H1 (cell line): Measurements from ENCODE around the gene CHMP4B. TPM values are rescaled to one million over a fixed set of nuclear protein-coding genes. Genes with fewer than 3 reads are reported as not detected.

Experiments used
- CTCF ChIA-PET: fragments of 300-600 bp; sonication (Branson Sonifier 250); formaldehyde crosslinking; loops from one replicate; lab custom pipeline; 2021; ENCODE audit not compliant: partially characterized antibody; lab: Charles Lee
- POLR2A ChIA-PET: fragments of 300-600 bp; sonication (Branson Sonifier 250); formaldehyde crosslinking; loops from one replicate; lab custom pipeline; 2021; ENCODE audit warnings: inconsistent platforms; ENCODE audit not compliant: partially characterized antibody; lab: Charles Lee
- DNase-seq, 2 experiments: peaks; one replicate each; pipeline versions ENCODE4 v3.0.0 to v3.0.0-alpha.2; 2010 to 2022; ENCODE audit warnings: low spot score in 2 of 2, low read depth in 1 of 2, mixed read lengths in 1 of 2
- FAIRE-seq: peaks from 2 replicates; lab custom pipeline; 2011; peaks lifted over from hg19 to GRCh38; lab: Jason Lieb, UNC
- H2AFZ ChIP-seq: 2 replicates; pipeline ENCODE4 v1.8.1; 2012; ENCODE audit warnings: low read length, inconsistent platforms
- H2AK5ac ChIP-seq: 2 replicates; pipeline ENCODE4 v1.6.1; 2013; ENCODE audit warnings: low read depth, low read length
- H2BK120ac ChIP-seq: replicated peaks from 2 replicates; pipeline ENCODE3; 2013; ENCODE audit warnings: low read depth, low read length, inconsistent platforms
- H2BK12ac ChIP-seq: 2 replicates; pipeline ENCODE4 v1.6.1; 2013; ENCODE audit warnings: low read depth, low read length
- H2BK15ac ChIP-seq: 2 replicates; pipeline ENCODE4 v1.6.1; 2013; ENCODE audit warnings: low read length
- H2BK20ac ChIP-seq: 2 replicates; pipeline ENCODE4 v1.6.1; 2013; ENCODE audit warnings: low read length
- H2BK5ac ChIP-seq: 2 replicates; pipeline ENCODE4 v1.6.1; 2013; ENCODE audit warnings: low read depth, low read length
- H3K14ac ChIP-seq: 2 replicates; pipeline ENCODE4 v1.6.1; 2013; ENCODE audit warnings: inconsistent platforms; ENCODE audit not compliant: insufficient read length
- H3K18ac ChIP-seq: 2 replicates; pipeline ENCODE4 v1.6.1; 2013; ENCODE audit warnings: low read length; ENCODE audit errors: extremely low read depth
- H3K23ac ChIP-seq: 2 replicates; pipeline ENCODE4 v1.6.1; 2013; ENCODE audit warnings: inconsistent platforms; ENCODE audit not compliant: insufficient read length
- H3K23me2 ChIP-seq: 2 replicates; pipeline ENCODE4 v1.6.1; 2013; ENCODE audit warnings: low read depth, low read length
- H3K27ac ChIP-seq: 2 replicates; pipeline ENCODE4 v1.6.1; 2011; ENCODE audit warnings: low read depth, low read length, inconsistent platforms
- H3K27me3 ChIP-seq, 4 experiments: replicated peaks in 1 of 4; 1 replicate in 1 of 4; 2 replicates in 3 of 4; pipeline versions ENCODE4 v1.6.1 to v1.8.1; 2011 to 2013; ENCODE audit warnings: low read length in 3 of 4, mild to moderate bottlenecking in 3 of 4, inconsistent platforms in 2 of 4, mixed read lengths in 2 of 4, moderate library complexity in 1 of 4; ENCODE audit not compliant: control insufficient read depth in 3 of 4, insufficient read depth in 3 of 4; ENCODE audit errors: extremely low read depth in 1 of 4
- H3K36me3 ChIP-seq, 4 experiments: 2 replicates each; pipeline versions ENCODE4 v1.6.1 to v1.8.1; 2011 to 2013; ENCODE audit warnings: mild to moderate bottlenecking in 4 of 4, low read length in 3 of 4, moderate library complexity in 2 of 4, control low read depth in 1 of 4, inconsistent platforms in 1 of 4; ENCODE audit not compliant: insufficient read depth in 4 of 4, control insufficient read depth in 2 of 4
- H3K4ac ChIP-seq: replicated peaks from 2 replicates; pipeline ENCODE3; 2013; ENCODE audit warnings: low read length, low read depth, mixed read lengths, inconsistent platforms; ENCODE audit not compliant: insufficient read length
- H3K4me1 ChIP-seq, 4 experiments: replicated peaks in 1 of 4; 1 replicate in 1 of 4; 2 replicates in 3 of 4; pipeline versions ENCODE4 v1.6.1 to v1.8.1; 2011 to 2013; ENCODE audit warnings: low read length in 3 of 4, inconsistent platforms in 2 of 4, mixed read lengths in 1 of 4; ENCODE audit not compliant: insufficient read depth in 4 of 4, control insufficient read depth in 3 of 4
- H3K4me2 ChIP-seq, 2 experiments: 2 replicates each; pipeline versions ENCODE4 v1.6.1 to v1.8.1; 2011 to 2013; ENCODE audit warnings: low read depth in 2 of 2, low read length in 2 of 2, control low read depth in 1 of 2, inconsistent platforms in 1 of 2, mild to moderate bottlenecking in 1 of 2; ENCODE audit not compliant: insufficient read depth in 1 of 2
- H3K4me3 ChIP-seq, 4 experiments: fragments of 200-600, 300-600 bp in 1 of 4; sonication (generic), shearing (Covaris generic), sonication (Bioruptor Twin) in 1 of 4; 2 replicates each; pipeline versions ENCODE4 v1.5.1 to v1.8.1; 2011 to 2016; ENCODE audit warnings: low read length in 4 of 4, low read depth in 3 of 4, control low read depth in 2 of 4, inconsistent platforms in 2 of 4, mild to moderate bottlenecking in 2 of 4, mixed read lengths in 1 of 4, moderate library complexity in 1 of 4; ENCODE audit not compliant: insufficient read depth in 2 of 4; ENCODE audit errors: extremely low read depth in 1 of 4
- H3K56ac ChIP-seq: replicated peaks from 2 replicates; pipeline ENCODE3; 2013; ENCODE audit warnings: low read depth, mild to moderate bottlenecking, mixed read lengths, low read length, inconsistent platforms; ENCODE audit not compliant: insufficient read length
- H3K79me1 ChIP-seq: 2 replicates; pipeline ENCODE4 v1.6.1; 2013; ENCODE audit warnings: low read depth, low read length, control low read depth
- H3K79me2 ChIP-seq, 2 experiments: 2 replicates each; pipeline versions ENCODE4 v1.6.1 to v1.8.1; 2012 to 2013; ENCODE audit warnings: low read length in 2 of 2, mild to moderate bottlenecking in 2 of 2, inconsistent platforms in 1 of 2; ENCODE audit not compliant: insufficient read depth in 2 of 2, control insufficient read depth in 1 of 2
- H3K9ac ChIP-seq, 4 experiments: replicated peaks in 1 of 4; 1 replicate in 1 of 4; 2 replicates in 3 of 4; pipeline versions ENCODE4 v1.6.1 to v1.8.1; 2011 to 2013; ENCODE audit warnings: low read depth in 3 of 4, low read length in 3 of 4, control low read depth in 2 of 4, mild to moderate bottlenecking in 2 of 4, moderate library complexity in 2 of 4, inconsistent platforms in 1 of 4; ENCODE audit errors: extremely low read depth in 1 of 4
- H3K9me3 ChIP-seq, 2 experiments: 2 replicates each; pipeline versions ENCODE4 v1.6.1 to v1.8.1; 2012 to 2013; ENCODE audit warnings: mild to moderate bottlenecking in 2 of 2, moderate library complexity in 2 of 2, control low read depth in 1 of 2, inconsistent platforms in 1 of 2, low read depth in 1 of 2, low read length in 1 of 2, mixed read lengths in 1 of 2; ENCODE audit not compliant: insufficient read depth in 2 of 2
- H4K20me1 ChIP-seq, 2 experiments: replicated peaks in 1 of 2; 2 replicates each; pipeline versions ENCODE3 to v1.8.1; 2011 to 2013; ENCODE audit warnings: inconsistent platforms in 2 of 2, low read length in 2 of 2, mild to moderate bottlenecking in 1 of 2; ENCODE audit not compliant: insufficient read depth in 2 of 2, control insufficient read depth in 1 of 2
- H4K5ac ChIP-seq: 2 replicates; pipeline ENCODE4 v1.6.1; 2013; ENCODE audit warnings: low read length, low read depth, mixed read lengths, inconsistent platforms; ENCODE audit not compliant: insufficient read length
- H4K8ac ChIP-seq: 2 replicates; pipeline ENCODE4 v1.8.0; 2013; ENCODE audit warnings: mild to moderate bottlenecking, moderate library complexity, low read length, inconsistent platforms; ENCODE audit not compliant: insufficient read depth; ENCODE audit errors: extremely low read depth
- H4K91ac ChIP-seq: replicated peaks from 2 replicates; pipeline ENCODE3; 2013; ENCODE audit warnings: low read length, mixed read lengths, inconsistent platforms; ENCODE audit not compliant: insufficient read length
- ATF3 ChIP-seq: IDR thresholded peaks from 2 replicates; pipeline ENCODE4 v1.6.1; 2011; ENCODE audit warnings: low read depth, mild to moderate bottlenecking, low read length; ENCODE audit not compliant: insufficient read depth
- BCL11A ChIP-seq, 2 experiments: IDR thresholded peaks; one replicate each; pipeline ENCODE4 v1.6.1; 2011; ENCODE audit warnings: low read depth in 2 of 2, low read length in 2 of 2, mild to moderate bottlenecking in 2 of 2
- CBX8 ChIP-seq: fragments of 300-800, 300-1000 bp; sonication (generic); IDR thresholded peaks from 2 replicates; pipeline ENCODE4 v1.7.1; 2016; ENCODE audit warnings: low read depth, low read length, borderline replicate concordance
- CTBP2 ChIP-seq: IDR thresholded peaks from 2 replicates; pipeline ENCODE4 v1.7.0; 2011; ENCODE audit warnings: borderline replicate concordance, mild to moderate bottlenecking, moderate library complexity, mixed read lengths, low read length; ENCODE audit not compliant: insufficient read depth, insufficient read length
- HDAC6 ChIP-seq: IDR thresholded peaks from one replicate; pipeline ENCODE4 v1.7.1; 2012; ENCODE audit warnings: low read depth, mild to moderate bottlenecking, inconsistent platforms, low read length, moderate library complexity
- POU5F1 ChIP-seq: IDR thresholded peaks from 2 replicates; pipeline ENCODE4 v1.6.1; 2011; ENCODE audit warnings: low read depth, mild to moderate bottlenecking, low read length, moderate library complexity
- RFX5 ChIP-seq: IDR thresholded peaks from 2 replicates; pipeline ENCODE4 v1.6.1; 2011; ENCODE audit warnings: low read depth, low read length, improper control_type of control experiment, borderline replicate concordance
- RXRA ChIP-seq: IDR thresholded peaks from 2 replicates; pipeline ENCODE4 v1.6.1; 2011; ENCODE audit warnings: low read depth, mild to moderate bottlenecking, low read length, moderate library complexity; ENCODE audit not compliant: insufficient read depth
- SAP30 ChIP-seq: fragments of 300-600 bp; sonication (generic); IDR thresholded peaks from 2 replicates; pipeline ENCODE4 v1.7.1; 2012; ENCODE audit warnings: low read length, moderate library complexity, mild to moderate bottlenecking, inconsistent platforms; ENCODE audit not compliant: insufficient read depth, insufficient replicate concordance
- SIRT6 ChIP-seq: IDR thresholded peaks from one replicate; pipeline ENCODE4 v1.7.1; 2012; ENCODE audit warnings: low read length, inconsistent platforms
- SRF ChIP-seq: IDR thresholded peaks from 2 replicates; pipeline ENCODE4 v1.6.1; 2011; ENCODE audit warnings: mild to moderate bottlenecking, low read depth, low read length, moderate library complexity
- TCF12 ChIP-seq: IDR thresholded peaks from 2 replicates; pipeline ENCODE4 v1.6.1; 2011; ENCODE audit warnings: low read depth, mild to moderate bottlenecking, low read length
- USF2 ChIP-seq: IDR thresholded peaks from 2 replicates; pipeline ENCODE4 v1.6.1; 2011; ENCODE audit warnings: low read length, improper control_type of control experiment
- WGBS, 2 experiments: shearing (Covaris generic) in 1 of 2; methylation state at CpG; one replicate each; pipeline versions ENCODE4 v1.1.6 to v1.1.7; 2013 to 2015; ENCODE audit warnings: low lambda C conversion rate in 2 of 2, mixed read lengths in 2 of 2, inconsistent platforms in 1 of 2, low coverage in 1 of 2, missing lambda C conversion rate in 1 of 2; ENCODE audit not compliant: insufficient replicate concordance in 2 of 2, insufficient coverage in 1 of 2, insufficient read length in 1 of 2; ENCODE audit errors: extremely low coverage in 1 of 2, missing lambda C conversion rate in 1 of 2; 5-methylcytosine and 5-hydroxymethylcytosine counted together
- polyA plus RNA-seq, 7 experiments: library from polyadenylated mRNA; depleted of rRNA in 3 of 7; stranded (reverse) in 5 of 7; unstranded in 2 of 7; fragments of >200 nt in 5 of 7; fragments of 200-250 nt in 2 of 7; gene quantifications; 1 replicate in 5 of 7; 2 replicates in 1 of 7; 4 replicates in 1 of 7; pipeline versions ENCODE4 v1.2.1 to v1.2.3, GENCODE V29; 2011 to 2013; ENCODE audit warnings: missing spikeins in 2 of 7, mixed read lengths in 2 of 7
- total RNA-seq: library from RNA; stranded (reverse); fragmentation: NEBNext Ultra II Directional; extraction: Animal tissue kit (Norgen Biotek cat#: 25700); gene quantifications from 2 replicates; pipeline ENCODE4 v1.2.1, GENCODE V29; 2021

The CHMP4B gene
- total and polyA plus RNA-seq, 2 of the 8 experiments (the other 6 are each of a cell fraction or from before 2014, with no cell fraction given): 38.6 to 66.3 TPM

- Histone ChIP-seq H3K23me2 (peaks cover 2% of the 10 kb centered on the region; the same call in 1 of the 2 replicates), H4K5ac (no peak overlapping the region), H3K27me3 (no peaks in the 10 kb centered on the region), H3K27ac (no peak overlapping the region), H3K9ac (no peak overlapping the region), H4K20me1 (no peaks in the 10 kb centered on the region), H3K14ac (no peak overlapping the region), H3K4ac (no peak overlapping the region), H3K79me1 (no peaks in the 10 kb centered on the region), H4K8ac (no peak overlapping the region), H3K4me2 (no peak overlapping the region), H2BK12ac (no peak overlapping the region), H3K18ac (no peak overlapping the region), H2BK15ac (no peak overlapping the region), H2BK5ac (no peak overlapping the region), H2AK5ac (no peak overlapping the region), H4K91ac (no peak overlapping the region), H3K56ac (no peak overlapping the region), H3K36me3 (no peaks in the 10 kb centered on the region), H3K23ac (no peak overlapping the region), H2BK120ac (no peak overlapping the region), H3K4me1 (no peaks in the 10 kb centered on the region), H3K9me3 (no peaks in the 10 kb centered on the region), H2AFZ (no peak overlapping the region), H2BK20ac (no peak overlapping the region), H3K79me2 (no peaks in the 10 kb centered on the region), H3K4me3 (no peak overlapping the region)
- ChIA-PET POLR2A (no interaction called here), CTCF (interaction anchor here (1.0 to 1.8 kb wide), 3 partner anchors 11 to 164 kb away, joined by 3 to 15 read pairs (median 5); no protein-coding TSS in a partner anchor)
- DNase-seq (no peak), FAIRE-seq (no peak)
- WGBS, 2 experiments: 83% methylated on average over 7 of the region's 7 CpGs; no CpG with 5 or more reads in 1 of the 2 experiments
- no peak for TF ChIP-seq SRF
- no peak for TF ChIP-seq SAP30
- no peak for TF ChIP-seq POU5F1
- no peak for TF ChIP-seq RXRA
- TF ChIP-seq HDAC6: no peak
- no peak for TF ChIP-seq TCF12
- TF ChIP-seq CBX8: no peak
- TF ChIP-seq RFX5: no peak
- TF ChIP-seq CTBP2: no peak
- TF ChIP-seq ATF3: no peak
- no peak for TF ChIP-seq BCL11A (IDR thresholded peaks at IDR 0.05; ENCODE audit: low read depth in 2 of 2, low read length in 2 of 2)
- TF ChIP-seq USF2: no peak
- no peak for TF ChIP-seq SIRT6
Observed at GRCh38 chr20:33874129-33874528, 63.0 kb downstream of the CHMP4B start.
